ENCODE results near the gene ZNF280C.

ZNF280C gene

GRCh38 chrX:130174045-130174704, 94.5 kb downstream of the ZNF280C start:
- no peak for DNase-seq

DNA sequence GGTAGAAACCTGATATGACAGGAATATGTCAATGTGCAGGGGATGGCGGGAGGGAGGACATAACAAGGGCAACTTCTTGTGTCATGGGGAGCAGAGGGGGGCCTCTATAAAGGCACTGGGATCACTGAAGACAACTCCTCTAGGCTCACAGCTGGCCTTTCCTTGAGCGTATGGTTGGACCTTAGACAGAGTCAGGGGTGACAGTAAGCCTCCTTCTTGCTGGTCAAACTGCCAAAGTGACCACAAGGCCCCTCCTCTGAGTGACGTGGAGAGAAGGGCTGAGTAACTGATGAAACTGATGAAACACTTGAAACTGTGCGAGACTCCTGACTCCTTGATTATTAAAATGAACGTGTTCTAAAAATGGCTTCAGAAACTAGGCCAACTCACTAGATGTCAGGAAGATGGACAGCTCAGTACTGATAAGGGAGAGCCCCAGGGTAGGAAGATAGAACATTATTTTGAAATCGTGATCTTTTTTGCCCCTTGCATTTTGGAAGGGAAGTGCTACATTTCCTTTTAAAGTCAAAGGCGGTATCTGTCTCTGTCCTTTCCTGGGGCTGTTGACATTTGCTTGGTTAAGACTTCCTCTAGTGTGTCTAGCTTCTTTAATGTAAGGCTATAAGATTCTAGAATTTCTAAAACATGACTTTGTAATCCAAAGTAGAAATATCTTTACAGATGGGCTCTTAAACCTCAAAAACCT, 95.4 kb downstream of the ZNF280C start:
- peak; percentile 59 for DNase-seq

DNA sequence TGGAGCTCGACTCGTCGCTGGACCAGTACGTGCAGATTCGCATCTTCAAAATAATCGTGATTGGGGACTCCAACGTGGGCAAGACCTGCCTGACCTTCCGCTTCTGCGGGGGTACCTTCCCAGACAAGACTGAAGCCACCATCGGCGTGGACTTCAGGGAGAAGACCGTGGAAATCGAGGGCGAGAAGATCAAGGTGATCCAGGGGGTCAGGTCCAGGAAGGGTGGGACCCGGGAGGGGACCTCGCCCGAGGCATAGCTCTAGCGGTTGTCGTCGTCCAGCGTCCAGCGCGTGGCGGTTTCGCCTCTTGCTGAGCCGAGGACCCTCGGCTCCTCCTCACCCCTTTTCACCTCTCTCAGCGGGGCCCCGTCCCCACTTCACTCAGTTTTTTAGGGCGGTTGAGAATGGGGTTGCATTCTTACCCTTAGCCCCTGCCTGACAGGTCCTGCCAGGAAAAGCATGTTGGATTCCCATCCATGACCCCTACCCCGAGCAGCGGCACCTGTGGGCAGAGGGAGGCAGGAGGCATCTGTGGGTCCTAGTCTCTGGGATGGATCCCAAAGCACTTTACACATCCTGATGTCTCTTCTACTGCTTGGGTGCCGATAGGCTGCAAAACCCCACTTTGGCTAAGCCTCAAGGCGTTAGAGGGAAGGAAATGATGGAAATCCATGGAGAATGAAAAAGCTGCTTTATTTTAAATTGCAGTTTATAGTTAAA, 96.4 kb downstream of the ZNF280C start:
- peak; percentile 10 for DNase-seq

GRCh38 chrX:130171446-130172126, 97.1 kb downstream of the ZNF280C start, which contains the start of gene RAB33A:
RAB33A (plus strand) TSS chrX:130171962; CDS start chrX:130172063, 101 bp downstream.
- peak; percentile 43 for DNase-seq

- DNase-seq, result peak; percentile 77
Measured at GRCh38 chrX:130170752-130171445, 97.8 kb downstream of the ZNF280C start.

GRCh38 chrX:130167040-130167439, 101.7 kb downstream of the ZNF280C start:
- no peak for DNase-seq

GRCh38 chrX:130166503-130166777, 102.3 kb downstream of the ZNF280C start:
- no peak for DNase-seq

- DNase-seq, result peak; percentile 91
Measured at GRCh38 chrX:130165703-130166502, 102.8 kb downstream of the ZNF280C start, which contains the start of gene AIFM1. AIFM1 (minus strand) TSS chrX:130165841; CDS start chrX:130165656, 185 bp downstream.

GRCh38 chrX:130165181-130165702, 103.5 kb downstream of the ZNF280C start:
- no peak for DNase-seq

DNA sequence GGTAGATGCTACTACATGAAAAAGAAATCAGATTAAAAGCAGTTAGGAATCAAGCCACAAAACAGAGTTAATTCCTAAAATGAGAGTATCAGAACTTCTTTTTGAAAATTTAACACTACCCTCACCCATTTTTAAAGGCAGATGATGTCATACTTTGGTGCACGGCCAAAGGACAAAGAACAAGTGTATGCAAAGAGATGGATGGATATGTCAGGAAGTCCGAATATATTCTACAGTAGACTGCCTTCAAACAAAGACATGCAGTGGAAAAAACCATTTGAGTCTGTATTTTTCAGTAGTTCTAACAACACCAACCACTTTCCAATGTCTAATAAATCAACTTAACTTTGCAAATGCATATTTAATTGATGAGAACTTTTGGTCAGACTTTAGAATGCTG, 105.3 kb downstream of the ZNF280C start:
- DNase-seq, result no peak

- DNase-seq, result no peak
Measured at GRCh38 chrX:130162094-130162735, 106.5 kb downstream of the ZNF280C start.

GRCh38 chrX:130159776-130160175, 108.9 kb downstream of the ZNF280C start:
- DNase-seq, result no peak

- no peak for DNase-seq
Measured at GRCh38 chrX:130158311-130158710, 110.4 kb downstream of the ZNF280C start.

DNA sequence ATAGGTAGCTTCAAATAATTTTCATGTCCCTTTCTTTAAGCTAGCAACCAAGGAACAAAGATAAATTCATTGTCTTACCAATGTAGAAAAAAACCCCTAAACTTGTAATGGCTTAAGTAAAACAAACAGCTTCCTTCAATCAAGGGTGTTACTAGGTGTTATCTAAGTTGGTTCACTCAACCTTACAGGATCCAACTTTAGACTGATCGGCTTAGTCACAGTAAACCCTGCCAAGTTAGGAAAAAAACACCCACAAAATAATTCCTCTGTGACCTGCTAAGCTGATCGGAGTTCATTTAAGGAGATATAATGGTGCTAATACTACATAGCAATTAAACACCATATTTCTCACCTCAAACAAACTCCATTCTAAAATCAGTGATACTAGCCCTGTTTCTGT, 113.1 kb downstream of the ZNF280C start:
- no peak for DNase-seq

Measured in stimulated activated CD4-positive, alpha-beta T cell treated with anti-CD3 and anti-CD28 coated beads, Interleukin-15, amount 100 ng/mL, for 24 hours (primary cell).